ENCODE measurements around the gene KIF20B.

DNA sequence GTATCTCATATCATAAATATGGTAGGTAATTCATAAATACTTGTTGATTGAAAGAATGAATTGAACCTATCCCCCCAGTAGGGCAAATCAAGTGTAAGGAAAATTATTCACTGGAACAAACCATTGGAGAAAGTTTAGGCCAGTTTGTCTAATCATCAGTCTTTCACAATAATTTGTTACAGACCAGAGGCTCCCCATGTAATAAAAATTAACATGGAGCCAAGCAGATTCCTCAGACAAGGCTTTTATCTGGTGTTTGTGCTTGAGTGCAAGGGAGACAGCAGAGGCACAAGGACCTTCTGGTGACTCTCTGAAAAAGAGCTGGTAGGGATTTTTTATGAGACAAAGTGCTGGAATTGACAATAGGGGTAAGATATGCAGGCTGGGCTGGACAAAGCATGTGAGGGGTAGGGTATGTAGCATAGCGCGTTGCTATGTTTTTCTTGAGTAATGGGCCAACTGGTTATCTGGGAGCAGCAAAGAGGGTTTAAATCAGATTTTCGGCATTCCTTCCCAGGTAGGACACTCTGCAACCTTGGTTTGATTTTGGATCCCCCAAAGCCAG, 48.5 kb upstream of the KIF20B start:
- TF ChIP-seq POLR2AphosphoS5 (IDR thresholded peaks at IDR 0.05; ENCODE audit: low read depth, low read length) (no peak), ZFX (IDR thresholded peaks at IDR 0.05) (no peak)
- TF ChIP-seq, protein P1, sequence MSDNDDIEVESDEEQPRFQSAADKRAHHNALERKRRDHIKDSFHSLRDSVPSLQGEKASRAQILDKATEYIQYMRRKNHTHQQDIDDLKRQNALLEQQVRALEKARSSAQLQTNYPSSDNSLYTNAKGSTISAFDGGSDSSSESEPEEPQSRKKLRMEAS (IDR thresholded peaks at IDR 0.05) = no peak
